WTC11 (cell line): ENCODE data around the gene SLC9A9. TPM values are rescaled to one million over a fixed set of nuclear protein-coding genes. Genes with fewer than 3 reads are reported as not detected.

Experiments used
- ATAC-seq: fragments of 200-7000 bp; cut with Tn5 transposase; 2 replicates; pipeline ENCODE4 v1.10.0; 2021; ENCODE audit warnings: mild to moderate bottlenecking, moderate library complexity
- CTCF ChIA-PET: fragments of 300-600 bp; sonication (Branson Sonifier 250); formaldehyde crosslinking; loops from one replicate; lab custom pipeline; 2021; ENCODE audit warnings: antibody characterized with exemption; lab: Charles Lee
- POLR2A ChIA-PET: fragments of 350-600 bp; sonication (Branson Sonifier 250); formaldehyde crosslinking; loops from one replicate; lab custom pipeline; 2021; ENCODE audit warnings: antibody characterized with exemption; lab: Charles Lee
- DNase-seq: peaks from one replicate; pipeline ENCODE4 v3.0.0; 2021; ENCODE audit warnings: low spot score
- H3K27ac Mint-ChIP-seq: 2 replicates; pipeline ENCODE4 v1.8.0; 2021; ENCODE audit warnings: mixed read lengths
- H3K27me3 Mint-ChIP-seq: 2 replicates; pipeline ENCODE4 v1.8.0; 2021; ENCODE audit warnings: low read depth, mild to moderate bottlenecking, moderate library complexity, mixed read lengths
- H3K36me3 Mint-ChIP-seq: 2 replicates; pipeline ENCODE4 v1.8.0; 2021; ENCODE audit warnings: mixed read lengths
- H3K4me1 Mint-ChIP-seq: 2 replicates; pipeline ENCODE4 v1.8.0; 2022; ENCODE audit warnings: mixed read lengths
- H3K4me3 Mint-ChIP-seq: 2 replicates; pipeline ENCODE4 v1.8.0; 2021; ENCODE audit warnings: mild to moderate bottlenecking, moderate library complexity, mixed read lengths
- H3K9me3 Mint-ChIP-seq: 2 replicates; pipeline ENCODE4 v1.8.0; 2021; ENCODE audit warnings: mixed read lengths
- ATF3 ChIP-seq: sonication (generic); formaldehyde crosslinking; conservative IDR thresholded peaks from 2 replicates; pipeline ENCODE4 v1.8.1; 2022; ENCODE audit warnings: mild to moderate bottlenecking, missing genetic modification reagents
- ERG ChIP-seq: fragments of 250-450 bp; sonication (Bioruptor Pico); IDR thresholded peaks from 2 replicates; pipeline ENCODE4 v1.8.0; 2021; ENCODE audit warnings: mild to moderate bottlenecking
- HMGXB4 ChIP-seq: sonication (generic); formaldehyde crosslinking; IDR thresholded peaks from 2 replicates; pipeline ENCODE4 v1.8.1; 2023; ENCODE audit warnings: mild to moderate bottlenecking, moderate library complexity, missing genetic modification reagents
- IRF2 ChIP-seq: sonication (generic); formaldehyde crosslinking; IDR thresholded peaks from 2 replicates; pipeline ENCODE4 v1.8.0; 2022; ENCODE audit warnings: low read depth, missing genetic modification reagents, borderline replicate concordance
- KAT7 ChIP-seq: sonication (generic); formaldehyde crosslinking; IDR thresholded peaks from 2 replicates; pipeline ENCODE4 v1.8.1; 2023; ENCODE audit warnings: missing genetic modification reagents, mild to moderate bottlenecking, borderline replicate concordance
- MXD4 ChIP-seq: fragments of 250-450 bp; sonication (Bioruptor Pico); IDR thresholded peaks from 2 replicates; pipeline ENCODE4 v1.8.0; 2021; ENCODE audit warnings: mild to moderate bottlenecking, moderate library complexity, borderline replicate concordance
- MYBL2 ChIP-seq: sonication (generic); formaldehyde crosslinking; IDR thresholded peaks from 2 replicates; pipeline ENCODE4 v1.8.1; 2023; ENCODE audit warnings: mild to moderate bottlenecking, moderate library complexity, missing genetic modification reagents
- NFE2L1 ChIP-seq: sonication (generic); formaldehyde crosslinking; IDR thresholded peaks from 2 replicates; pipeline ENCODE4 v1.8.1; 2023; ENCODE audit warnings: missing genetic modification reagents
- NFYB ChIP-seq: sonication (generic); formaldehyde crosslinking; conservative IDR thresholded peaks from 2 replicates; pipeline ENCODE4 v1.8.0; 2022; ENCODE audit warnings: low read depth, missing genetic modification reagents
- NR2C2 ChIP-seq: sonication (generic); formaldehyde crosslinking; IDR thresholded peaks from 2 replicates; pipeline ENCODE4 v1.8.0; 2022; ENCODE audit warnings: mild to moderate bottlenecking, missing genetic modification reagents
- SMAD3 ChIP-seq: sonication (generic); formaldehyde crosslinking; IDR thresholded peaks from 2 replicates; pipeline ENCODE4 v1.8.0; 2022; ENCODE audit warnings: missing genetic modification reagents, mild to moderate bottlenecking, borderline replicate concordance
- SOX15 ChIP-seq: fragments of 250-450 bp; sonication (Bioruptor Pico); IDR thresholded peaks from 2 replicates; pipeline ENCODE4 v1.9.0; 2021; ENCODE audit warnings: mild to moderate bottlenecking
- SP1 ChIP-seq: sonication (generic); formaldehyde crosslinking; conservative IDR thresholded peaks from 2 replicates; pipeline ENCODE4 v1.8.1; 2022; ENCODE audit warnings: missing genetic modification reagents
- TEAD4 ChIP-seq: sonication (generic); formaldehyde crosslinking; IDR thresholded peaks from 2 replicates; pipeline ENCODE4 v1.8.0; 2022; ENCODE audit warnings: mild to moderate bottlenecking, missing genetic modification reagents
- TP53 ChIP-seq: sonication (generic); formaldehyde crosslinking; IDR thresholded peaks from 2 replicates; pipeline ENCODE4 v1.8.1; 2023; ENCODE audit warnings: mild to moderate bottlenecking, missing genetic modification reagents
- ZMAT4 ChIP-seq: fragments of 250-450 bp; sonication (Bioruptor Pico); IDR thresholded peaks from 2 replicates; pipeline ENCODE4 v1.9.0; 2021; ENCODE audit warnings: mild to moderate bottlenecking
- ZNF138 ChIP-seq: sonication (generic); formaldehyde crosslinking; conservative IDR thresholded peaks from 2 replicates; pipeline ENCODE4 v1.8.1; 2022; ENCODE audit warnings: mild to moderate bottlenecking, moderate library complexity, missing genetic modification reagents
- ZSCAN18 ChIP-seq: fragments of 250-450 bp; sonication (Bioruptor Pico); IDR thresholded peaks from 2 replicates; pipeline ENCODE4 v2.1.2; 2022; ENCODE audit warnings: mild to moderate bottlenecking, moderate library complexity
- total RNA-seq: library from RNA; stranded (reverse); gene quantifications from 3 replicates; pipeline ENCODE4 v1.2.3, GENCODE V29; 2021

SLC9A9 gene
- total RNA-seq, 1 experiment from 2014 or later = 1.2 TPM

GRCh38 chr3:143363276-143363675 is 485.0 kb downstream of the SLC9A9 start:
- Mint-ChIP-seq H3K36me3 (no peaks in the 10 kb centered on the region), H3K27me3 (no peaks in the 10 kb centered on the region), H3K9me3 (peaks cover 4% of the 10 kb centered on the region; the same call in 1 of the 2 replicates), H3K4me1 (0 out of 2 replicates have a peak, but pooled peaks cover 2% of the 10 kb centered on the region), H3K4me3 (no peak overlapping the region), H3K27ac (no peak overlapping the region)
- CTCF ChIA-PET = interaction anchor here (0.9 to 1.1 kb wide), 2 partner anchors 15 to 70 kb away, joined by 3 read pairs; no protein-coding TSS in a partner anchor
- DNase-seq (no peak), ATAC-seq (no peak)
- POLR2A ChIA-PET = no interaction called here
- TF ChIP-seq SP1 (CRISPR knock-in tag) (no peak), TEAD4 (CRISPR knock-in tag) (no peak), KAT7 (CRISPR knock-in tag) (no peak), ERG (CRISPR knock-in tag) (no peak)

GRCh38 chr3:143362115-143362991 is 485.9 kb downstream of the SLC9A9 start:
- H3K9me3 Mint-ChIP-seq = peaks cover 4% of the 10 kb centered on the region; the same call in 1 of the 2 replicates
- no peak for ATAC-seq
- TF ChIP-seq SOX15 (CRISPR knock-in tag) (no peak), MXD4 (CRISPR knock-in tag) (no peak), SMAD3 (CRISPR knock-in tag) (no peak), NFE2L1 (CRISPR knock-in tag) (no peak), IRF2 (no peak), ZMAT4 (CRISPR knock-in tag) (no peak), NFYB (CRISPR knock-in tag) (no peak), ZNF138 (CRISPR knock-in tag) (no peak), NR2C2 (CRISPR knock-in tag) (no peak), TEAD4 (CRISPR knock-in tag) (no peak), ZSCAN18 (no peak), MYBL2 (CRISPR knock-in tag) (no peak), TP53 (CRISPR knock-in tag) (no peak), ATF3 (no peak), HMGXB4 (CRISPR knock-in tag) (no peak)
- TF ChIP-seq, all 79 proteins: peak for 0
- ChIA-PET CTCF (interaction anchor here (0.9 to 1.1 kb wide), 2 partner anchors 14 to 71 kb away, joined by 3 read pairs; no protein-coding TSS in a partner anchor), POLR2A (no interaction called here)
- no peak for DNase-seq
- H3K27ac Mint-ChIP-seq = no peak overlapping the region
- no peaks in the 10 kb centered on the region for H3K27me3 Mint-ChIP-seq
- no peak overlapping the region for H3K4me3 Mint-ChIP-seq
- no peaks in the 10 kb centered on the region for H3K4me1 Mint-ChIP-seq
- no peaks in the 10 kb centered on the region for H3K36me3 Mint-ChIP-seq
